Globus pallidus (tissue), 1 donor: ENCODE results near the gene ERVFRD-1.
A peak's percentile ranks its signal among the peaks of the same experiment; 100 is the strongest.
"Not testable (repeated sequence)": the region's sequence is repeated elsewhere in the genome, so short reads cannot be mapped to it uniquely, and the experiment has no call there.

Experiments
- DNase-seq: peaks from one replicate; pipeline ENCODE4 v3.0.0-alpha.2; 2015; ENCODE audit warnings: low spot score

The ERVFRD-1 gene

GRCh38 chr6:11087141-11087812, 24.2 kb downstream of the ERVFRD-1 start:
- DNase-seq, result not testable (repeated sequence)

- no peak for DNase-seq
These were observed 25.6 kb downstream of the ERVFRD-1 start for GRCh38 chr6:11085758-11086435.

GRCh38 chr6:11083956-11084355, 27.6 kb downstream of the ERVFRD-1 start:
- no peak for DNase-seq

GRCh38 chr6:11083491-11083890, 28.0 kb downstream of the ERVFRD-1 start:
- DNase-seq, result no peak

GRCh38 chr6:11080296-11080695, 31.2 kb downstream of the ERVFRD-1 start:
- DNase-seq, result no peak

GRCh38 chr6:11078266-11078665, 33.3 kb downstream of the ERVFRD-1 start:
- no peak for DNase-seq

GRCh38 chr6:11076540-11076939, 35.0 kb downstream of the ERVFRD-1 start:
- DNase-seq, result no peak

GRCh38 chr6:11072101-11072500, 39.4 kb downstream of the ERVFRD-1 start:
- DNase-seq, result no peak

GRCh38 chr6:11069760-11070159, 41.8 kb downstream of the ERVFRD-1 start:
- DNase-seq, result no peak

GRCh38 chr6:11067348-11067747, 44.2 kb downstream of the ERVFRD-1 start:
- no peak for DNase-seq

- DNase-seq, result no peak
These were observed 44.8 kb downstream of the ERVFRD-1 start for GRCh38 chr6:11066505-11067347.

- no peak for DNase-seq
These were observed 45.9 kb downstream of the ERVFRD-1 start for GRCh38 chr6:11065436-11066202.

GRCh38 chr6:11064836-11065235, 46.7 kb downstream of the ERVFRD-1 start:
- peak; percentile 72 for DNase-seq

GRCh38 chr6:11062715-11063114, 48.8 kb downstream of the ERVFRD-1 start:
- DNase-seq, result peak; percentile 43

GRCh38 chr6:11062083-11062482, 49.4 kb downstream of the ERVFRD-1 start:
- no peak for DNase-seq

- DNase-seq, result no peak
These were observed 53.1 kb downstream of the ERVFRD-1 start for GRCh38 chr6:11058406-11058805.

- DNase-seq, result no peak
These were observed 54.7 kb downstream of the ERVFRD-1 start for GRCh38 chr6:11056871-11057270.

GRCh38 chr6:11055127-11055627, 56.3 kb downstream of the ERVFRD-1 start:
- DNase-seq, result no peak

GRCh38 chr6:11054722-11055121, 56.8 kb downstream of the ERVFRD-1 start:
- no peak for DNase-seq

- DNase-seq, result no peak
These were observed 58.2 kb downstream of the ERVFRD-1 start for GRCh38 chr6:11053307-11053706.
